ENCODE results near the gene BCORL1.

The BCORL1 gene

GRCh38 chrX:130034178-130034577 is 51.7 kb downstream of the BCORL1 start:
- Histone ChIP-seq H3K27me3 (ENCODE audit: control insufficient read depth in 1 of 2, insufficient read depth in 2 of 2, low read length in 2 of 2) (peaks cover 0 to 9% of the 10 kb centered on the region in 2 donors), H3K36me3 (ENCODE audit: control insufficient read depth in 2 of 2, insufficient read depth in 2 of 2, low read length in 2 of 2) (peaks cover 22 to 27% of the 10 kb centered on the region in 2 donors), H3K4me3 (ENCODE audit: low read length in 2 of 2) (no peak overlapping the region)

GRCh38 chrX:130039847-130040246 is 57.4 kb downstream of the BCORL1 start:
- H3K4me3 ChIP-seq (ENCODE audit: low read length in 2 of 2) = no peak overlapping the region
- no peaks in the 10 kb centered on the region for H3K4me1 ChIP-seq (ENCODE audit: control insufficient read depth, insufficient read depth, low read length)
- no peak overlapping the region for H3K9ac ChIP-seq (ENCODE audit: low read length in 2 of 2)
- peaks cover 20 to 30% of the 10 kb centered on the region in 2 donors for H3K36me3 ChIP-seq (ENCODE audit: control insufficient read depth in 2 of 2, insufficient read depth in 2 of 2, low read length in 2 of 2)
- H3K27me3 ChIP-seq (ENCODE audit: control insufficient read depth in 1 of 2, insufficient read depth in 2 of 2, low read length in 2 of 2) = peaks cover 0 to 2% of the 10 kb centered on the region in 2 donors
- H3K27ac ChIP-seq (ENCODE audit: low read length) = no peak overlapping the region
- H3K9me3 ChIP-seq (ENCODE audit: control insufficient read depth in 2 of 2, low read length in 2 of 2) = no peaks in the 10 kb centered on the region

More at GRCh38 chrX:130034178-130034577, 51.7 kb downstream of the BCORL1 start:
- no peaks in the 10 kb centered on the region for H3K4me1 ChIP-seq (ENCODE audit: control insufficient read depth, insufficient read depth, low read length)
- no peak overlapping the region for H3K27ac ChIP-seq (ENCODE audit: low read length)
- no peaks in the 10 kb centered on the region for H3K9me3 ChIP-seq (ENCODE audit: control insufficient read depth in 2 of 2, low read length in 2 of 2)
- H3K9ac ChIP-seq (ENCODE audit: low read length in 2 of 2) = no peak overlapping the region

GRCh38 chrX:130047416-130047815 is 65.0 kb downstream of the BCORL1 start:
- no peaks in the 10 kb centered on the region for H3K4me1 ChIP-seq (ENCODE audit: control insufficient read depth, insufficient read depth, low read length)
- no peak overlapping the region for H3K27ac ChIP-seq (ENCODE audit: low read length)
- H3K9ac ChIP-seq (ENCODE audit: low read length in 2 of 2) = no peak overlapping the region
- H3K9me3 ChIP-seq (ENCODE audit: control insufficient read depth in 2 of 2, low read length in 2 of 2) = peaks cover 0 to 2% of the 10 kb centered on the region in 2 donors
- H3K4me3 ChIP-seq (ENCODE audit: low read length in 2 of 2) = no peak overlapping the region
- H3K27me3 ChIP-seq (ENCODE audit: control insufficient read depth in 1 of 2, insufficient read depth in 2 of 2, low read length in 2 of 2) = peaks cover 0 to 7% of the 10 kb centered on the region in 2 donors
- H3K36me3 ChIP-seq (ENCODE audit: control insufficient read depth in 2 of 2, insufficient read depth in 2 of 2, low read length in 2 of 2) = peaks cover 20 to 25% of the 10 kb centered on the region in 2 donors

GRCh38 chrX:130048686-130049222 is 66.3 kb downstream of the BCORL1 start:
- peaks cover 0 to 2% of the 10 kb centered on the region in 2 donors for H3K9me3 ChIP-seq (ENCODE audit: control insufficient read depth in 2 of 2, low read length in 2 of 2)
- peaks cover 0 to 7% of the 10 kb centered on the region in 2 donors for H3K27me3 ChIP-seq (ENCODE audit: control insufficient read depth in 1 of 2, insufficient read depth in 2 of 2, low read length in 2 of 2)
- peaks cover 20 to 26% of the 10 kb centered on the region in 2 donors for H3K36me3 ChIP-seq (ENCODE audit: control insufficient read depth in 2 of 2, insufficient read depth in 2 of 2, low read length in 2 of 2)
- H3K9ac ChIP-seq (ENCODE audit: low read length in 2 of 2) = no peak overlapping the region
- H3K27ac ChIP-seq (ENCODE audit: low read length) = no peak overlapping the region
- no peaks in the 10 kb centered on the region for H3K4me1 ChIP-seq (ENCODE audit: control insufficient read depth, insufficient read depth, low read length)
- H3K4me3 ChIP-seq (ENCODE audit: low read length in 2 of 2) = no peak overlapping the region

GRCh38 chrX:130049821-130050220 is 67.4 kb downstream of the BCORL1 start:
- Histone ChIP-seq H3K4me3 (ENCODE audit: low read length in 2 of 2) (no peak overlapping the region), H3K9ac (ENCODE audit: low read length in 2 of 2) (no peak overlapping the region), H3K27me3 (ENCODE audit: control insufficient read depth in 1 of 2, insufficient read depth in 2 of 2, low read length in 2 of 2) (peaks cover 0 to 7% of the 10 kb centered on the region in 2 donors), H3K9me3 (ENCODE audit: control insufficient read depth in 2 of 2, low read length in 2 of 2) (peaks cover 0 to 2% of the 10 kb centered on the region in 2 donors), H3K4me1 (ENCODE audit: control insufficient read depth, insufficient read depth, low read length) (peaks cover 1% of the 10 kb centered on the region), H3K36me3 (ENCODE audit: control insufficient read depth in 2 of 2, insufficient read depth in 2 of 2, low read length in 2 of 2) (peaks cover 20 to 26% of the 10 kb centered on the region in 2 donors), H3K27ac (ENCODE audit: low read length) (no peak overlapping the region)

- peaks cover 0 to 2% of the 10 kb centered on the region in 2 donors for H3K9me3 ChIP-seq (ENCODE audit: control insufficient read depth in 2 of 2, low read length in 2 of 2)
- H3K4me1 ChIP-seq (ENCODE audit: control insufficient read depth, insufficient read depth, low read length) = peaks cover 8% of the 10 kb centered on the region
- H3K9ac ChIP-seq (ENCODE audit: low read length in 2 of 2) = no peak overlapping the region
- H3K36me3 ChIP-seq (ENCODE audit: control insufficient read depth in 2 of 2, insufficient read depth in 2 of 2, low read length in 2 of 2) = peaks cover 21 to 26% of the 10 kb centered on the region in 2 donors
- no peak overlapping the region for H3K4me3 ChIP-seq (ENCODE audit: low read length in 2 of 2)
- no peak overlapping the region for H3K27ac ChIP-seq (ENCODE audit: low read length)
- H3K27me3 ChIP-seq (ENCODE audit: control insufficient read depth in 1 of 2, insufficient read depth in 2 of 2, low read length in 2 of 2) = peaks cover 0 to 7% of the 10 kb centered on the region in 2 donors
These were observed 68.9 kb downstream of the BCORL1 start for GRCh38 chrX:130051176-130051845.

GRCh38 chrX:130053236-130053635 is 70.8 kb downstream of the BCORL1 start:
- Histone ChIP-seq H3K27ac (ENCODE audit: low read length) (no peak overlapping the region), H3K36me3 (ENCODE audit: control insufficient read depth in 2 of 2, insufficient read depth in 2 of 2, low read length in 2 of 2) (peaks cover 13 to 16% of the 10 kb centered on the region in 2 donors), H3K4me3 (ENCODE audit: low read length in 2 of 2) (no peak overlapping the region), H3K27me3 (ENCODE audit: control insufficient read depth in 1 of 2, insufficient read depth in 2 of 2, low read length in 2 of 2) (peaks cover 0 to 5% of the 10 kb centered on the region in 2 donors), H3K9ac (ENCODE audit: low read length in 2 of 2) (no peak overlapping the region), H3K4me1 (ENCODE audit: control insufficient read depth, insufficient read depth, low read length) (peaks cover 8% of the 10 kb centered on the region), H3K9me3 (ENCODE audit: control insufficient read depth in 2 of 2, low read length in 2 of 2) (peaks cover 0 to 2% of the 10 kb centered on the region in 2 donors)

- Histone ChIP-seq H3K27me3 (ENCODE audit: control insufficient read depth in 1 of 2, insufficient read depth in 2 of 2, low read length in 2 of 2) (peaks cover 0 to 5% of the 10 kb centered on the region in 2 donors), H3K27ac (ENCODE audit: low read length) (no peak overlapping the region), H3K9me3 (ENCODE audit: control insufficient read depth in 2 of 2, low read length in 2 of 2) (peaks cover 0 to 2% of the 10 kb centered on the region in 2 donors), H3K4me1 (ENCODE audit: control insufficient read depth, insufficient read depth, low read length) (peaks cover 17% of the 10 kb centered on the region), H3K4me3 (ENCODE audit: low read length in 2 of 2) (no peak overlapping the region), H3K9ac (ENCODE audit: low read length in 2 of 2) (no peak overlapping the region), H3K36me3 (ENCODE audit: control insufficient read depth in 2 of 2, insufficient read depth in 2 of 2, low read length in 2 of 2) (peaks cover 8 to 15% of the 10 kb centered on the region in 2 donors)
These were observed 72.7 kb downstream of the BCORL1 start for GRCh38 chrX:130055103-130055502.

GRCh38 chrX:130055899-130056298 is 73.5 kb downstream of the BCORL1 start:
- peaks cover 8 to 15% of the 10 kb centered on the region in 2 donors for H3K36me3 ChIP-seq (ENCODE audit: control insufficient read depth in 2 of 2, insufficient read depth in 2 of 2, low read length in 2 of 2)
- H3K27me3 ChIP-seq (ENCODE audit: control insufficient read depth in 1 of 2, insufficient read depth in 2 of 2, low read length in 2 of 2) = peaks cover 0 to 3% of the 10 kb centered on the region in 2 donors
- H3K4me1 ChIP-seq (ENCODE audit: control insufficient read depth, insufficient read depth, low read length) = peaks cover 21% of the 10 kb centered on the region
- H3K9ac ChIP-seq (ENCODE audit: low read length in 2 of 2) = no peak overlapping the region
- H3K4me3 ChIP-seq (ENCODE audit: low read length in 2 of 2) = no peak overlapping the region
- H3K27ac ChIP-seq (ENCODE audit: low read length) = no peak overlapping the region
- H3K9me3 ChIP-seq (ENCODE audit: control insufficient read depth in 2 of 2, low read length in 2 of 2) = no peaks in the 10 kb centered on the region

- H3K36me3 ChIP-seq (ENCODE audit: control insufficient read depth in 2 of 2, insufficient read depth in 2 of 2, low read length in 2 of 2) = peaks cover 3% of the 10 kb centered on the region in 2 donors
- no peaks in the 10 kb centered on the region for H3K9me3 ChIP-seq (ENCODE audit: control insufficient read depth in 2 of 2, low read length in 2 of 2)
- peaks cover 23% of the 10 kb centered on the region for H3K4me1 ChIP-seq (ENCODE audit: control insufficient read depth, insufficient read depth, low read length)
- no peak overlapping the region for H3K4me3 ChIP-seq (ENCODE audit: low read length in 2 of 2)
- peaks cover 0 to 3% of the 10 kb centered on the region in 2 donors for H3K27me3 ChIP-seq (ENCODE audit: control insufficient read depth in 1 of 2, insufficient read depth in 2 of 2, low read length in 2 of 2)
- no peak overlapping the region for H3K27ac ChIP-seq (ENCODE audit: low read length)
- H3K9ac ChIP-seq (ENCODE audit: low read length in 2 of 2) = no peak overlapping the region
These were observed 74.8 kb downstream of the BCORL1 start for GRCh38 chrX:130057209-130057608.

- peak overlapping the region; percentile 24 for H3K27ac ChIP-seq (ENCODE audit: low read length)
- H3K36me3 ChIP-seq (ENCODE audit: control insufficient read depth in 2 of 2, insufficient read depth in 2 of 2, low read length in 2 of 2) = peaks cover 0 to 2% of the 10 kb centered on the region in 2 donors
- no peak overlapping the region for H3K4me3 ChIP-seq (ENCODE audit: low read length in 2 of 2)
- H3K9me3 ChIP-seq (ENCODE audit: control insufficient read depth in 2 of 2, low read length in 2 of 2) = no peaks in the 10 kb centered on the region
- H3K27me3 ChIP-seq (ENCODE audit: control insufficient read depth in 1 of 2, insufficient read depth in 2 of 2, low read length in 2 of 2) = peaks cover 0 to 3% of the 10 kb centered on the region in 2 donors
- peaks cover 23% of the 10 kb centered on the region for H3K4me1 ChIP-seq (ENCODE audit: control insufficient read depth, insufficient read depth, low read length)
- no peak overlapping the region for H3K9ac ChIP-seq (ENCODE audit: low read length in 2 of 2)
These were observed 76.2 kb downstream of the BCORL1 start for GRCh38 chrX:130058652-130059051.
